Right lobe of liver (tissue), 6 donors: ENCODE results near the gene NRXN3. TPM values are rescaled to one million over a fixed set of nuclear protein-coding genes. Genes with fewer than 3 reads are reported as not detected.

Experiments used
- ATAC-seq, 4 donors: fragments of 200-7000 bp; cut with Tn5 transposase; one replicate each; pipeline ENCODE4 v1.9.1; 2020; ENCODE audit warnings: mild to moderate bottlenecking in 4 of 4, moderate library complexity in 4 of 4
- DNase-seq, 3 donors: peaks; one replicate each; pipeline ENCODE4 v3.0.0-alpha.2; 2020
- H3K27ac ChIP-seq, 3 donors: fragments of 200-600 bp; one replicate each; pipeline ENCODE4 v1.8.0; 2022
- H3K27me3 ChIP-seq, 2 donors: fragments of 200-600 bp; one replicate each; pipeline ENCODE4 v1.8.0; 2022
- H3K36me3 ChIP-seq, 4 donors: fragments of 200-600 bp; sonication (generic) in 1 of 4; one replicate each; pipeline versions ENCODE4 v1.5.1 to v1.8.0; 2017 to 2022; ENCODE audit warnings: control low read depth in 1 of 4
- H3K4me1 ChIP-seq, 4 donors: fragments of 200-600 bp; sonication (generic) in 1 of 4; one replicate each; pipeline versions ENCODE4 v1.5.1 to v1.8.0; 2017 to 2022; ENCODE audit warnings: control low read depth in 1 of 4
- H3K4me3 ChIP-seq, 3 donors: fragments of 200-600 bp; one replicate each; pipeline ENCODE4 v1.8.0; 2022
- H3K9me3 ChIP-seq, 4 donors: fragments of 200-600 bp; sonication (generic) in 1 of 4; one replicate each; pipeline versions ENCODE4 v1.5.1 to v1.8.0; 2017 to 2022; ENCODE audit warnings: control low read depth in 1 of 4
- CTCF ChIP-seq, 4 donors: fragments of 200-600 bp in 3 of 4; fragments of 450-650 bp in 1 of 4; IDR thresholded peaks; one replicate each; pipeline versions ENCODE4 v1.5.1 to v1.8.0; 2016 to 2022; ENCODE audit warnings: antibody characterized with exemption in 4 of 4, mild to moderate bottlenecking in 2 of 4
- POLR2A ChIP-seq: fragments of 450-650 bp; IDR thresholded peaks from one replicate; pipeline ENCODE4 v1.6.1; 2017; ENCODE audit warnings: antibody characterized with exemption, mild to moderate bottlenecking
- WGBS: methylation state at CpG from one replicate; pipeline ENCODE4 v1.1.6; 2018; ENCODE audit warnings: low coverage, low lambda C conversion rate; ENCODE audit not compliant: insufficient coverage; ENCODE audit errors: missing lambda C conversion rate; 5-methylcytosine and 5-hydroxymethylcytosine counted together
- intact Hi-C, 2 donors: fragments of 100-400 bp; cut with DNase I; formaldehyde crosslinking; loops; one replicate each; pipeline versions ENCODE4 v1.11.2 to v1.14.1; 2022
- total RNA-seq, 6 experiments: library from RNA; depleted of rRNA in 2 of 6; stranded (reverse); fragments of >200 nt in 2 of 6; fragmentation: NEBNext Ultra II Directional in 3 of 6; extraction: Animal tissue kit (Norgen Biotek cat#: 25700) in 3 of 6; gene quantifications; one replicate each; pipeline versions ENCODE4 v1.1.0 to v1.2.4, GENCODE V29; 2016 to 2023
- donor health status: DM: no; HTN: yes; CAD: no.
- donor health status: DM: no; HTN: no; CAD: no.
- donor health status: DM: no; HTN: no; CAD: no.
- donor health status: DM: no; HTN: yes; CAD: no.
- donor health status: DM: no; HTN: yes; CAD: no.

The NRXN3 gene
- total RNA-seq, 6 experiments from 2014 or later = 0.06 to 0.51 (median 0.23) TPM; not detected in 1

GRCh38 chr14:79732911-79733655 lies 1562.9 kb downstream of the NRXN3 start:
- ATAC-seq (no peak), DNase-seq (no peak)
- WGBS = 54% methylated on average over 8 of the region's 8 CpGs
- intact Hi-C loops = no loop called here
- Histone ChIP-seq H3K27ac (no peak overlapping the region), H3K4me3 (no peak overlapping the region), H3K4me1 (no peaks in the 10 kb centered on the region), H3K27me3 (no peaks in the 10 kb centered on the region), H3K9me3 (no peaks in the 10 kb centered on the region), H3K36me3 (no peaks in the 10 kb centered on the region)
- TF ChIP-seq POLR2A (no peak), CTCF (IDR thresholded peaks at IDR 0.05) (no peak)

GRCh38 chr14:79734151-79734550 lies 1564.0 kb downstream of the NRXN3 start:
- WGBS = 34% methylated on average over 3 of the region's 3 CpGs
- Histone ChIP-seq H3K27ac (no peak overlapping the region), H3K4me3 (no peak overlapping the region), H3K27me3 (no peaks in the 10 kb centered on the region), H3K36me3 (no peaks in the 10 kb centered on the region), H3K4me1 (no peaks in the 10 kb centered on the region), H3K9me3 (no peaks in the 10 kb centered on the region)
- ATAC-seq (no peak), DNase-seq (no peak)
- TF ChIP-seq POLR2A (no peak), CTCF (IDR thresholded peaks at IDR 0.05) (no peak)
- intact Hi-C loops = no loop called here

- intact Hi-C loops = no loop called here
- 63% methylated on average over 1 of the region's 1 CpG for WGBS
- Histone ChIP-seq H3K27ac (no peak overlapping the region), H3K36me3 (no peaks in the 10 kb centered on the region), H3K4me3 (no peak overlapping the region), H3K9me3 (no peaks in the 10 kb centered on the region), H3K4me1 (no peaks in the 10 kb centered on the region), H3K27me3 (no peaks in the 10 kb centered on the region)
- DNase-seq = no peak
- no peak for TF ChIP-seq POLR2A
- TF ChIP-seq CTCF (IDR thresholded peaks at IDR 0.05) = no peak
- no peak for ATAC-seq
These were observed 1564.5 kb downstream of the NRXN3 start for GRCh38 chr14:79734656-79735055.

- Histone ChIP-seq H3K27me3 (no peaks in the 10 kb centered on the region), H3K4me3 (no peak overlapping the region), H3K9me3 (no peaks in the 10 kb centered on the region), H3K27ac (no peak overlapping the region), H3K36me3 (no peaks in the 10 kb centered on the region), H3K4me1 (no peaks in the 10 kb centered on the region)
- DNase-seq (no peak), ATAC-seq (no peak)
- WGBS = 65% methylated on average over 3 of the region's 3 CpGs
- TF ChIP-seq CTCF (IDR thresholded peaks at IDR 0.05) (no peak), POLR2A (no peak)
- intact Hi-C loops = no loop called here
These were observed 1564.9 kb downstream of the NRXN3 start for GRCh38 chr14:79735121-79735520.
